ENCODE measurements around the gene HOXC12. TPM values are rescaled to one million over a fixed set of nuclear protein-coding genes. Genes with fewer than 3 reads are reported as not detected.

Gene HOXC12
- total RNA-seq, 1 experiment from 2014 or later, result not detected

GRCh38 chr12:53964315-53964713 is 9.6 kb downstream of the HOXC12 start (continued):
- TF ChIP-seq, protein P1, sequence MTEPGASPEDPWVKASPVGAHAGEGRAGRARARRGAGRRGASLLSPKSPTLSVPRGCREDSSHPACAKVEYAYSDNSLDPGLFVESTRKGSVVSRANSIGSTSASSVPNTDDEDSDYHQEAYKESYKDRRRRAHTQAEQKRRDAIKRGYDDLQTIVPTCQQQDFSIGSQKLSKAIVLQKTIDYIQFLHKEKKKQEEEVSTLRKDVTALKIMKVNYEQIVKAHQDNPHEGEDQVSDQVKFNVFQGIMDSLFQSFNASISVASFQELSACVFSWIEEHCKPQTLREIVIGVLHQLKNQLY (CRISPR knock-in tag; IDR thresholded peaks at IDR 0.05), result no peak

GRCh38 chr12:53965281-53966084 is 10.8 kb downstream of the HOXC12 start:
- no peak for TF ChIP-seq CBFB (CRISPR knock-in tag; IDR thresholded peaks at IDR 0.05; ENCODE audit: low read depth)
- TF ChIP-seq, protein P2, sequence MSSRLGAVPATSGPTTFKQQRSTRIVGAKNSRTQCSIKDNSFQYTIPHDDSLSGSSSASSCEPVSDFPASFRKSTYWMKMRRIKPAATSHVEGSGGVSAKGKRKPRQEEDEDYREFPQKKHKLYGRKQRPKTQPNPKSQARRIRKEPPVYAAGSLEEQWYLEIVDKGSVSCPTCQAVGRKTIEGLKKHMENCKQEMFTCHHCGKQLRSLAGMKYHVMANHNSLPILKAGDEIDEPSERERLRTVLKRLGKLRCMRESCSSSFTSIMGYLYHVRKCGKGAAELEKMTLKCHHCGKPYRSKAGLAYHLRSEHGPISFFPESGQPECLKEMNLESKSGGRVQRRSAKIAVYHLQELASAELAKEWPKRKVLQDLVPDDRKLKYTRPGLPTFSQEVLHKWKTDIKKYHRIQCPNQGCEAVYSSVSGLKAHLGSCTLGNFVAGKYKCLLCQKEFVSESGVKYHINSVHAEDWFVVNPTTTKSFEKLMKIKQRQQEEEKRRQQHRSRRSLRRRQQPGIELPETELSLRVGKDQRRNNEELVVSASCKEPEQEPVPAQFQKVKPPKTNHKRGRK (CRISPR knock-in tag; IDR thresholded peaks at IDR 0.05; ENCODE audit: borderline replicate concordance), result peak; percentile 99
- ChIA-PET CTCF (interaction anchor here (1.1 kb wide), 1 partner anchor 10 kb away, joined by 3 read pairs; no protein-coding TSS in a partner anchor), POLR2A (interaction anchor here (1.0 kb wide), 1 partner anchor 26 kb away, joined by 3 read pairs; no protein-coding TSS in a partner anchor)
- ATAC-seq (peak; percentile 65), DNase-seq (ENCODE audit: low spot score) (peak; percentile 85)
- no peaks in the 10 kb centered on the region for H3K9me3 Mint-ChIP-seq
- H3K4me1 Mint-ChIP-seq, result peaks cover 20% of the 10 kb centered on the region
- H3K27ac Mint-ChIP-seq, result no peak overlapping the region
- peaks cover 100% of the 10 kb centered on the region for H3K27me3 Mint-ChIP-seq (ENCODE audit: low read depth)
- H3K36me3 Mint-ChIP-seq, result no peaks in the 10 kb centered on the region
- peak overlapping the region; percentile 7 for H3K4me3 Mint-ChIP-seq

DNA sequence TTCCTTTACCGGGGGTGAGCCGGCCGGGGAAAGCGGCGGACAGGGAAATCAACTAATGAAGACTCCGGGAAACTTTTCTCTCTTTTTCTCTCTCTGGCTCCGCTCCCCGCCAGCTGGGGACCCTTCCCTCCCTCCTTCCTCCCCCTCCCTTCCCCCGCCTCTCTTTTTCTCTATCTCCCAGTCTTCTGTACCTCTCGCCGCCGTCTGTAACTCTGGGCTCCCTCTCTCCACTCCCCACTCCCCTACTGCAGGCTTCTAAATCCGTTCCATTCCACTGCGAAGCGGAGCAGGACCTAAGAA is 11.3 kb downstream of the HOXC12 start:
- no peaks in the 10 kb centered on the region for H3K9me3 Mint-ChIP-seq
- DNase-seq (ENCODE audit: low spot score), result peak; percentile 63
- no peak overlapping the region for H3K27ac Mint-ChIP-seq
- TF ChIP-seq STAT6 (CRISPR knock-in tag; conservative IDR thresholded peaks at IDR 0.05; ENCODE audit: low read depth) (no peak), ZNF121 (CRISPR knock-in tag; IDR thresholded peaks at IDR 0.05) (no peak), OVOL2 (CRISPR knock-in tag; IDR thresholded peaks at IDR 0.05; ENCODE audit: borderline replicate concordance) (no peak), ZNF138 (CRISPR knock-in tag; conservative IDR thresholded peaks at IDR 0.05) (no peak), FOXK1 (CRISPR knock-in tag; IDR thresholded peaks at IDR 0.05) (no peak), JAZF1 (CRISPR knock-in tag; IDR thresholded peaks at IDR 0.05) (no peak)
- TF ChIP-seq, protein P3, sequence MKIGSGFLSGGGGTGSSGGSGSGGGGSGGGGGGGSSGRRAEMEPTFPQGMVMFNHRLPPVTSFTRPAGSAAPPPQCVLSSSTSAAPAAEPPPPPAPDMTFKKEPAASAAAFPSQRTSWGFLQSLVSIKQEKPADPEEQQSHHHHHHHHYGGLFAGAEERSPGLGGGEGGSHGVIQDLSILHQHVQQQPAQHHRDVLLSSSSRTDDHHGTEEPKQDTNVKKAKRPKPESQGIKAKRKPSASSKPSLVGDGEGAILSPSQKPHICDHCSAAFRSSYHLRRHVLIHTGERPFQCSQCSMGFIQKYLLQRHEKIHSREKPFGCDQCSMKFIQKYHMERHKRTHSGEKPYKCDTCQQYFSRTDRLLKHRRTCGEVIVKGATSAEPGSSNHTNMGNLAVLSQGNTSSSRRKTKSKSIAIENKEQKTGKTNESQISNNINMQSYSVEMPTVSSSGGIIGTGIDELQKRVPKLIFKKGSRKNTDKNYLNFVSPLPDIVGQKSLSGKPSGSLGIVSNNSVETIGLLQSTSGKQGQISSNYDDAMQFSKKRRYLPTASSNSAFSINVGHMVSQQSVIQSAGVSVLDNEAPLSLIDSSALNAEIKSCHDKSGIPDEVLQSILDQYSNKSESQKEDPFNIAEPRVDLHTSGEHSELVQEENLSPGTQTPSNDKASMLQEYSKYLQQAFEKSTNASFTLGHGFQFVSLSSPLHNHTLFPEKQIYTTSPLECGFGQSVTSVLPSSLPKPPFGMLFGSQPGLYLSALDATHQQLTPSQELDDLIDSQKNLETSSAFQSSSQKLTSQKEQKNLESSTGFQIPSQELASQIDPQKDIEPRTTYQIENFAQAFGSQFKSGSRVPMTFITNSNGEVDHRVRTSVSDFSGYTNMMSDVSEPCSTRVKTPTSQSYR (CRISPR knock-in tag; IDR thresholded peaks at IDR 0.05), result no peak
- no peaks in the 10 kb centered on the region for H3K36me3 Mint-ChIP-seq
- H3K4me3 Mint-ChIP-seq, result peak overlapping the region; percentile 7
- peak; percentile 57 for ATAC-seq
- H3K27me3 Mint-ChIP-seq (ENCODE audit: low read depth), result peaks cover 100% of the 10 kb centered on the region
- ChIA-PET CTCF (interaction anchor here (0.8 to 1.1 kb wide), 2 partner anchors 10 to 359 kb away, joined by 3 read pairs; partner anchors contain the start of gene COPZ1), POLR2A (interaction anchor here (1.0 kb wide), 1 partner anchor 25 kb away, joined by 3 read pairs; no protein-coding TSS in a partner anchor)
- peaks cover 18% of the 10 kb centered on the region for H3K4me1 Mint-ChIP-seq

Data from WTC11 (cell line).